ENCODE results near the gene KLF12.

- TF ChIP-seq CTCF (IDR thresholded peaks at IDR 0.05) (no peak), POLR2A (IDR thresholded peaks at IDR 0.05) (no peak)
Measured at GRCh38 chr13:74135326-74136083, 1.3 kb upstream of the KLF12 start.

Data from testis (tissue), 2 donors.